ENCODE data around the gene GAPVD1.
"Not testable (repeated sequence)": the region's sequence is repeated elsewhere in the genome, so short reads cannot be mapped to it uniquely, and the experiment has no call there.

GAPVD1 gene

DNA sequence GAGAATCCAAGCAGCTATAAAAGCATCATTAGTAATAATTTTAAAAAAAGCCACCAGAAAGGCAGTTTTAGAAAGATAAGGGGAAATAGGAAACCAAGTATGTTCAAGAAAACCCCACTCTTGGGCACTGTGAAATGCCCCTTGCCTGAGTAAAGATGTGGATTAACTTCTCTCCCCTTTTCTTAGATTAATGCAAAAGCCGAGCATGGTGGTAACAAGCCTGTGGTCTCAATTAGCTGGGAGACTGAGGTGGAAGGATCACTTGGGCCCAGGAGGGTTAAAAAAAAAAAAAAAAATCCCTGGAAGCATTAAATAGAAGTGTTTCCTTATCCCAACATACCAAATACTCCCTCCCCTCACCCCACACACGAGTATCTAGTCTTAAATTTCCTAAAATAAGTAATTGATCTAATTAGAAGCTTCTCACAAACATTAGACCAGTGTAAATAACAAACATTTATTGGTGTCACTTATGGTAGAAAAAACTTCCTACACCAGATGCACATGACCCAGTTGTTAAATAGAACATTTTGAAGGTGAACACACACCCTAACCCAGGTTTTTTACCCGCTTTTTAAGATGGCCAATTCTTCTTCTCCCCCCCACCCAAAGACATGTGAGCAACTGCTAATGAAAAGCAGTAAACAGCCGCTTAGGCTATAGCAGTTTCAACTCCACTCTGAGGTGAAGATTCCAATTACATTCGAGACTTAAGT lies 25.7 kb upstream of the GAPVD1 start:
- DNase-seq (ENCODE audit: low read depth), result no peak
- TF ChIP-seq, protein P1, sequence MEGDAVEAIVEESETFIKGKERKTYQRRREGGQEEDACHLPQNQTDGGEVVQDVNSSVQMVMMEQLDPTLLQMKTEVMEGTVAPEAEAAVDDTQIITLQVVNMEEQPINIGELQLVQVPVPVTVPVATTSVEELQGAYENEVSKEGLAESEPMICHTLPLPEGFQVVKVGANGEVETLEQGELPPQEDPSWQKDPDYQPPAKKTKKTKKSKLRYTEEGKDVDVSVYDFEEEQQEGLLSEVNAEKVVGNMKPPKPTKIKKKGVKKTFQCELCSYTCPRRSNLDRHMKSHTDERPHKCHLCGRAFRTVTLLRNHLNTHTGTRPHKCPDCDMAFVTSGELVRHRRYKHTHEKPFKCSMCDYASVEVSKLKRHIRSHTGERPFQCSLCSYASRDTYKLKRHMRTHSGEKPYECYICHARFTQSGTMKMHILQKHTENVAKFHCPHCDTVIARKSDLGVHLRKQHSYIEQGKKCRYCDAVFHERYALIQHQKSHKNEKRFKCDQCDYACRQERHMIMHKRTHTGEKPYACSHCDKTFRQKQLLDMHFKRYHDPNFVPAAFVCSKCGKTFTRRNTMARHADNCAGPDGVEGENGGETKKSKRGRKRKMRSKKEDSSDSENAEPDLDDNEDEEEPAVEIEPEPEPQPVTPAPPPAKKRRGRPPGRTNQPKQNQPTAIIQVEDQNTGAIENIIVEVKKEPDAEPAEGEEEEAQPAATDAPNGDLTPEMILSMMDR (IDR thresholded peaks at IDR 0.05; ENCODE audit: low read depth, low read length, missing control alignments), result no peak
- H3K4me3 ChIP-seq (ENCODE audit: low read depth, low read length), result peak overlapping the region; percentile 19; the same call in 1 of the 2 replicates

DNA sequence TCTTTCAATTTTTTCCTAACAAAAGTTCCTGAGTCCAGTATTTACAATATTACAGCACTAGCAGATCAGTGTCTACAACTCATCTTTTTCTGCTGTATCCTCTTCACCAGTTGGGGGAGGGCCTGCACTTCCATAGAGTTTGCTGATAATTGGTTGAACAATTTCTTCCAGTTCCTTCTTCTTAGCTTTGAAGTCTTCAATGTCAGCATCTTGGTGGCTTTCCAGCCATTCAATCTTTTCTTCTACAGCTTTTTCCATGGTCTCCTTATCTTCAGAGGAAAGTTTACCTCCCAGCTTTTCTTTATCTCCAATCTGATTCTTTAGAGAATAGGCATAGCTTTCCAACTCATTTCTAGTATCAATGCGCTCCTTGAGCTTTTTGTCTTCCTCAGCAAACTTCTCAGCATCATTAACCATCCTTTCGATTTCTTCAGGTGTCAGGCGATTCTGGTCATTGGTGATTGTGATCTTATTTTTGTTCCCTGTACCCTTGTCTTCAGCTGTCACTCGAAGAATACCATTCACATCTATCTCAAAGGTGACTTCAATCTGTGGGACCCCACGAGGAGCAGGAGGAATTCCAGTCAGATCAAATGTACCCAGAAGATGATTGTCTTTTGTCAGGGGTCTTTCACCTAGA lies 25.0 kb upstream of the GAPVD1 start:
- DNase-seq (ENCODE audit: low read depth), result not testable (repeated sequence)

DNA sequence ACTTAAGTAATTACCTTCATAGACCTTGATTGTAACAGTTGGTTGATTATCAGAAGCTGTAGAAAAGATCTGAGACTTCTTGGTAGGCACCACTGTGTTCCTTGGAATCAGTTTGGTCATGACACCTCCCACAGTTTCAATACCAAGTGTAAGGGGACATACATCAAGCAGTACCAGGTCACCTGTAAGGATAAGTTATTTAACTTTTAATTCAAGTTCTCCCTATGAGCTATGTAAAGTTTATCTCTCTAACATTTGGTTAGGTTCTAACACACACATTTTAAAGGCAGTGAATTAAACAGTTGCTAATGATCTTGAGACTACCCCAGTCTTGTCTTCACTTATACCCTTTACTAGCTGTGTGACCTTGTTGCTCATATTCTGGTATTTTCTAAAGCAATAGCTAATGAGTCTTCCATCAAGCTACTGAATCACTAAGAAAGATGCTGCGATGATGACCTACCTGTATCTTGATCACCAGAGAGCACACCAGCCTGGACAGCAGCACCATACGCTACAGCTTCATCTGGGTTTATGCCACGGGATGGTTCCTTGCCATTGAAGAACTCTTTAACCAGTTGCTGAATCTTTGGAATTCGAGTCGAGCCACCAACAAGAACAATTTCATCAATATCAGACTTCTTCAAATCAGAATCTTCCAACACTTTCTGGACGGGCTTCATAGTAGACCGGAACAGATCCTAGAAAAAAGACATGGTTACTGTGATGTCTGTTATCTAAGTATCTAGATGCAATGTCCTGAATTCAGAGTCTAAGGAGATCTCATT lies 23.3 kb upstream of the GAPVD1 start:
- DNase-seq (ENCODE audit: low read depth), result no peak
- H3K4me3 ChIP-seq (ENCODE audit: low read depth, low read length), result peak overlapping the region; percentile 73
- TF ChIP-seq, protein P1 (IDR thresholded peaks at IDR 0.05; ENCODE audit: low read depth, low read length, missing control alignments), result no peak

More for the DNA sequence above, 25.0 kb upstream of the GAPVD1 start:
- peak overlapping the region; percentile 73; the same call in 1 of the 2 replicates for H3K4me3 ChIP-seq (ENCODE audit: low read depth, low read length)

DNA sequence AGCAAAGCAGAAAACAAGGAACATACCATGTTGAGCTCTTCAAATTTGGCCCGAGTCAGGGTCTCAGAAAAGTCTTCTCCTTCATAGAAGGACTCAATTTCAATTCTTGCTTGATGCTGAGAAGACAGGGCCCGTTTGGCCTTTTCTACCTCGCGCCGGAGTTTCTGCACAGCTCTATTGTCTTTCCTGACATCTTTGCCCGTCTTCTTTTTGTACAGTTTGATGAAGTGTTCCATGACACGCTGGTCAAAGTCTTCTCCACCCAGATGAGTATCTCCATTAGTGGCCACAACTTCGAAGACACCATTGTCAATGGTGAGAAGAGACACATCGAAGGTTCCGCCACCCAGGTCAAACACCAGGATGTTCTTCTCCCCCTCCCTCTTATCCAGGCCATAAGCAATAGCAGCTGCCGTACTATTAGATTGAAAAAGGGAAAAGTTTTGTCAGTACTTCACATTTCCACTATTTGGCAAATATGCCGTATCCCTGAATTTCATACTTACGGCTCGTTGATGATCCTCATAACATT lies 22.6 kb upstream of the GAPVD1 start:
- H3K4me3 ChIP-seq (ENCODE audit: low read depth, low read length), result peak overlapping the region; percentile 73
- DNase-seq (ENCODE audit: low read depth), result no peak
- TF ChIP-seq, protein P1 (IDR thresholded peaks at IDR 0.05; ENCODE audit: low read depth, low read length, missing control alignments), result no peak

DNA sequence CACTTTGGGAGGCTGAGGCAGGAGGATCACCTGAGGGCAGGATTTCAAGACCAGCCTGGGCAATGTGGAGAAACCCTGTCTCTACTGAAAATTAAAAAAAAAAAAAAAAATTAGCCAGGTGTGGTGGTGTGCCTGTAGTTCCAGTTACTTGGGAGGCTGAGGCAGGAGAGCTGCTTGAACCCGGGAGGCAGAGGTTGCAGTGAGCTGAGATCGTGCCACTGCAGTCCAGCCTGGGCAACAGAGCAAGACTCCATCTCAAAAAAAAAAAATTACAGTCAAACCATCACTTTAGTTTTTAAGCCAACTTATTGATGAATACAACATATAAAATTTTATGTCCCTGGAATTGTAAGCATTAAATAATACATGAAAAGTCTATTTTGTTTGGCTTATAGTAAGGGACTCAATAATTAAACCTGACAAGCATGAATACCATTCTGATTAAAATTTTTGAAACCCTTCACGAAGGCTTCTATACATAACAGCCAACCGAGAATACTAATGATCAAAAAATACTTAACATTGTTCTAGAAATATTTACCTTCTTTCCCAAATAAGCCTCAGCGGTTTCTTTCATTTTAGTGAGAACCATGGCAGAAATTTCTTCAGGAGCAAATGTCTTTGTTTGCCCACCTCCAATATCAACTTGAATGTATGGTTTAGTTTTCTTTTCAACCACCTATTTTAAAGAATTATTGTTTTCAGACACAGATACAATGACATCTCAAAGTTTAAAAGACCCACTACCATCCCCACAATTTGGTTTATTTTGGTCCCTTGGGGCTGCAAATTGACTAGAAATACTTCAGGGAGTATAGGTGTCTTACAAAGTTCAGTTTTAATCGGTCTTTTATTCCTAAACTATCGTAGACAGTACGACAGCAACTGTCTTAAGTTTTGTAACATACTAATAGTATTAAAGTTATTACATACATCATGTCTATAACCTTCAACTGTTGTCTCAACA lies 21.7 kb upstream of the GAPVD1 start:
- TF ChIP-seq, protein P1 (IDR thresholded peaks at IDR 0.05; ENCODE audit: low read depth, low read length, missing control alignments), result no peak

DNA sequence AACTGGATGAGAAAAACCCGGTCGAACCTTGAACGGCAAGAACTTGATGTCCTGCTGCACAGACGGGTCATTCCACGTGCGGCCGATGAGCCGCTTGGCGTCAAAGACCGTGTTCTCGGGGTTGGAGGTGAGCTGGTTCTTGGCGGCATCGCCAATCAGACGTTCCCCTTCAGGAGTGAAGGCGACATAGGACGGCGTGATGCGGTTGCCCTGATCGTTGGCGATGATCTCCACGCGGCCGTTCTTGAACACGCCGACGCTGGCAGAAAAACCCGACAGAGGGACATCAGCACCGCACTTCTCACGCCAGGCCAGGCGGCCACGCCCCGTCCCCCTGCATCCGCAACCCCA lies 21.0 kb upstream of the GAPVD1 start:
- no peak for DNase-seq (ENCODE audit: low read depth)
- TF ChIP-seq, protein P1 (IDR thresholded peaks at IDR 0.05; ENCODE audit: low read depth, low read length, missing control alignments), result no peak
- peak overlapping the region; percentile 73 for H3K4me3 ChIP-seq (ENCODE audit: low read depth, low read length)

More for the DNA sequence above, 21.7 kb upstream of the GAPVD1 start:
- no peak for DNase-seq (ENCODE audit: low read depth)
- peak overlapping the region; percentile 73 for H3K4me3 ChIP-seq (ENCODE audit: low read depth, low read length)
